Frontal cortex (tissue), 4 donors: ENCODE results near the gene NISCH. TPM values are rescaled to one million over a fixed set of nuclear protein-coding genes. Genes with fewer than 3 reads are reported as not detected.

Source experiments
- DNase-seq, 2 donors: peaks; one replicate each; pipeline ENCODE4 v3.0.0; 2012; ENCODE audit warnings: low spot score in 2 of 2
- FAIRE-seq: peaks from 2 replicates; lab custom pipeline; 2012; peaks lifted over from hg19 to GRCh38; lab: Jason Lieb, UNC
- total RNA-seq: library from RNA; depleted of rRNA; stranded (reverse); fragments of >200 nt; gene quantifications from one replicate; pipeline ENCODE4 v1.2.3, GENCODE V29; 2014
- donor health status: control.
- donor health status: control.
- donor health status: control.

The NISCH gene
- total RNA-seq, 1 donor from 2014 or later, result 58.7 TPM

DNA sequence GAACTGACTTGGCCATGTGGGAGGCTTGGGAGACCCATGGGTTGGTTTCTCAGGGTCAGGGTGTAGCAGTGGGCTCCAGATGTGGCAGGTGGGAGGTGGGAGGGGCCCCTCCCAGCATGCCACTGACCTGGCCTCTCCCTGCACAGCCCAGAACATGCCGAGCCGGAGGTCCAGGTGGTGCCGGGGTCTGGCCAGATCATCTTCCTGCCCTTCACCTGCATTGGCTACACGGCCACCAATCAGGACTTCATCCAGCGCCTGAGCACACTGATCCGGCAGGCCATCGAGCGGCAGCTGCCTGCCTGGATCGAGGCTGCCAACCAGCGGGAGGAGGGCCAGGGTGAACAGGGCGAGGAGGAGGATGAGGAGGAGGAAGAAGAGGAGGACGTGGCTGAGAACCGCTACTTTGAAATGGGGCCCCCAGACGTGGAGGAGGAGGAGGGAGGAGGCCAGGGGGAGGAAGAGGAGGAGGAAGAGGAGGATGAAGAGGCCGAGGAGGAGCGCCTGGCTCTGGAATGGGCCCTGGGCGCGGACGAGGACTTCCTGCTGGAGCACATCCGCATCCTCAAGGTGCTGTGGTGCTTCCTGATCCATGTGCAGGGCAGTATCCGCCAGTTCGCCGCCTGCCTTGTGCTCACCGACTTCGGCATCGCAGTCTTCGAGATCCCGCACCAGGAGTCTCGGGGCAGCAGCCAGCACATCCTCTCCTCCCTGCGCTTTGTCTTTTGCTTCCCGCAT is 31.8 kb downstream of the NISCH start:
- FAIRE-seq (no peak), DNase-seq (no peak)

DNA sequence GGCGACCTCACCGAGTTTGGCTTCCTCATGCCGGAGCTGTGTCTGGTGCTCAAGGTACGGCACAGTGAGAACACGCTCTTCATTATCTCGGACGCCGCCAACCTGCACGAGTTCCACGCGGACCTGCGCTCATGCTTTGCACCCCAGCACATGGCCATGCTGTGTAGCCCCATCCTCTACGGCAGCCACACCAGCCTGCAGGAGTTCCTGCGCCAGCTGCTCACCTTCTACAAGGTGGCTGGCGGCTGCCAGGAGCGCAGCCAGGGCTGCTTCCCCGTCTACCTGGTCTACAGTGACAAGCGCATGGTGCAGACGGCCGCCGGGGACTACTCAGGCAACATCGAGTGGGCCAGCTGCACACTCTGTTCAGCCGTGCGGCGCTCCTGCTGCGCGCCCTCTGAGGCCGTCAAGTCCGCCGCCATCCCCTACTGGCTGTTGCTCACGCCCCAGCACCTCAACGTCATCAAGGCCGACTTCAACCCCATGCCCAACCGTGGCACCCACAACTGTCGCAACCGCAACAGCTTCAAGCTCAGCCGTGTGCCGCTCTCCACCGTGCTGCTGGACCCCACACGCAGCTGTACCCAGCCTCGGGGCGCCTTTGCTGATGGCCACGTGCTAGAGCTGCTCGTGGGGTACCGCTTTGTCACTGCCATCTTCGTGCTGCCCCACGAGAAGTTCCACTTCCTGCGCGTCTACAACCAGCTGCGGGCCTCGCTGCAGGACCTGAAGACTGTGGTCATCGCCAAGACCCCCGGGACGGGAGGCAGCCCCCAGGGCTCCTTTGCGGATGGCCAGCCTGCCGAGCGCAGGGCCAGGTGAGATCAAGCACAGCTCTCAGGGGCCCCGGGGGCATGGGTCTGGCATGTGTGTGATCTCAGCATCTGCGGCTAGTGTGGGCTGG is 32.6 kb downstream of the NISCH start:
- no peak for FAIRE-seq

DNA sequence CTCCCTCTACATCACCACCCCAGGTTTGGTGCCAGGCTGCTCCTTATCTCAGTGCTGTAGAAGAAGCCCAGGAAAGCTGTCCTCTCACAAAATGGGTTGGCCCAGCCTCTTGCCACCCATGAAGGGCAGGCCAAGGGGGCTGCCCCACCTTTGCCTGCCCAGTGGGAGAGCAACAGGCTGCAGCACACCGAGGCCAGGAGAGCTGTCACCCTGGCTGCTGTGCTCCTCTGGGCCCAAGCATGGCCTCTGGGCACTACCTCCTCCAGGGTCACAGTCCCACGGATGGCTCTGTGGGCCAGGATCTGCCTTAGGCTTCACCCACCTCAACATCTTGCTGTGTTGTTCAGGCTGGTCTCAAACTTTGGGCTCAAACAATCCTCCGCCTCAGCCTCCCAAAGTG is 33.3 kb downstream of the NISCH start:
- FAIRE-seq (no peak), DNase-seq (no peak)

More for the DNA sequence above, 32.6 kb downstream of the NISCH start:
- DNase-seq, result no peak

DNA sequence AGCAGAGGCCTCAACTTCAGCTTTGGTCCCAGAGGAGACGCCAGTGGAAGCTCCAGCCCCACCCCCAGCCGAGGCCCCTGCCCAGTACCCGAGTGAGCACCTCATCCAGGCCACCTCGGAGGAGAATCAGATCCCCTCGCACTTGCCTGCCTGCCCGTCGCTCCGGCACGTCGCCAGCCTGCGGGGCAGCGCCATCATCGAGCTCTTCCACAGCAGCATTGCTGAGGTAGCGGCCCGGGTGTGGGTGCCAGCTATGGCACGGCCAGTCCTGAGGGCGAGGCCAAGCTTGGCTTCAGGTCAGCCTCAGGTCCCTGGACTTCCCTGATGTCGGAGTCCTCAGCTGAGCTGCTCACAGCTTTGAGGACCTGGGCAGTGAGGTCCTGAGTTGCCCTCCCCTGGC is 34.0 kb downstream of the NISCH start:
- DNase-seq, result no peak
- no peak for FAIRE-seq

DNA sequence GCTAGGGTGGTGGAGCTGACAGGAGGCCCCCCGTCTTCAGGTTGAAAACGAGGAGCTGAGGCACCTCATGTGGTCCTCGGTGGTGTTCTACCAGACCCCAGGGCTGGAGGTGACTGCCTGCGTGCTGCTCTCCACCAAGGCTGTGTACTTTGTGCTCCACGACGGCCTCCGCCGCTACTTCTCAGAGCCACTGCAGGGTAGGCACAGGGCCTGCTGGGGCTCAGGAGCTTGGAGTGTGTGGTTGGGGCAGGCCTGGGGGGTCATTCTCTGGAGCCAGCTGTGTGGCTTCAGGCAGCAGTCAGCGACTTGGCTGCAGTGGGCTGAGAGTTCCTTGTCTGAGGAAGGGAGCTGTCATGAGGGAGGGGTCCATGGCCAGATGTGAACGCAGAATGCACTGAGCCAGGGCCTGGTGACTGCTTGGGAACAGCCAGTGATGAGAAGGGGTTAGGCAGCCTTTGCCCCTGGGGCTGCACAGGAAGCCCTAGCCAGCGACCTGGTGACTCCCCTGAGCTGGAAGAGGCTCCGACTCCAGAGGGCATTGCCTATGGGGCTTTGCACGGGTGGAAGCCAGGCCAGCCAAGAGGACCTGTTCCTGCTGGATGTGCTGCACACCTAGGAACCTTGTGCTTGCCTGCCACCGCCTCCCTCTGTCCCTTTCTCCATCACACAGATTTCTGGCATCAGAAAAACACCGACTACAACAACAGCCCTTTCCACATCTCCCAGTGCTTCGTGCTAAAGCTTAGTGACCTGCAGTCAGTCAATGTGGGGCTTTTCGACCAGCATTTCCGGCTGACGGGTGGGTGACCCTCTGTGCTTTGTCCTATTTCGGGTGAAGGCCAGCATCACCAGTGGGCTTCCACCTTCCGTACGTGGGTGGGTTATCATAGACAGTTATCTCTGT is 34.9 kb downstream of the NISCH start:
- DNase-seq, result no peak
- FAIRE-seq, result no peak

DNA sequence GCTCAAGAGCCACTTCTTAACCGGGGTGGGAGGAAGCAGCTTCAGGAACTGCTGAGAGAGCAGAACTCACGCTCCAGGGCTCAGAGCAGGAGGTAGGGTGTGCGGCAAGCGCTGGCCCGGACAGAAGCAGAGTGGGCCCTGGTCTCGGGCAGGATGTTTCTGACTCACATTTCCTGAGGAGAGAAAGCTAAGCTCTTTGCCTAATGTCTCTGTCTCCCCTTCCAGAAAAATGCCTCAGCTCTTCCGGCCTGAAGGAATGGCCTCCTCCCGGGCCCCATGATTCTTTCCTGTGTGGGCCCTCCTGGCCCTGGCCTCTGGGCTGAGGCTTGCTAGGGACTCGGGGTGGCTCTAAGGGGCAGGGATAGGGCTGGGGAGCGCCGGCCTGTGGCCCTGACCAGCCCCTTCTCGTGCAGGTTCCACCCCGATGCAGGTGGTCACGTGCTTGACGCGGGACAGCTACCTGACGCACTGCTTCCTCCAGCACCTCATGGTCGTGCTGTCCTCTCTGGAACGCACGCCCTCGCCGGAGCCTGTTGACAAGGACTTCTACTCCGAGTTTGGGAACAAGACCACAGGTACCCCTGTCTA is 35.6 kb downstream of the NISCH start:
- no peak for FAIRE-seq
- DNase-seq, result peak in 1 of 2 donors; percentile 62

DNA sequence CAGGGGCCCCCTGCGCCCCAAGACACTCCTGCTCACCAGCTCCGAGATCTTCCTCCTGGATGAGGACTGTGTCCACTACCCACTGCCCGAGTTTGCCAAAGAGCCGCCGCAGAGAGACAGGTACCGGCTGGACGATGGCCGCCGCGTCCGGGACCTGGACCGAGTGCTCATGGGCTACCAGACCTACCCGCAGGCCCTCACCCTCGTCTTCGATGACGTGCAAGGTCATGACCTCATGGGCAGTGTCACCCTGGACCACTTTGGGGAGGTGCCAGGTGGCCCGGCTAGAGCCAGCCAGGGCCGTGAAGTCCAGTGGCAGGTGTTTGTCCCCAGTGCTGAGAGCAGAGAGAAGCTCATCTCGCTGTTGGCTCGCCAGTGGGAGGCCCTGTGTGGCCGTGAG is 36.7 kb downstream of the NISCH start:
- no peak for FAIRE-seq

DNA sequence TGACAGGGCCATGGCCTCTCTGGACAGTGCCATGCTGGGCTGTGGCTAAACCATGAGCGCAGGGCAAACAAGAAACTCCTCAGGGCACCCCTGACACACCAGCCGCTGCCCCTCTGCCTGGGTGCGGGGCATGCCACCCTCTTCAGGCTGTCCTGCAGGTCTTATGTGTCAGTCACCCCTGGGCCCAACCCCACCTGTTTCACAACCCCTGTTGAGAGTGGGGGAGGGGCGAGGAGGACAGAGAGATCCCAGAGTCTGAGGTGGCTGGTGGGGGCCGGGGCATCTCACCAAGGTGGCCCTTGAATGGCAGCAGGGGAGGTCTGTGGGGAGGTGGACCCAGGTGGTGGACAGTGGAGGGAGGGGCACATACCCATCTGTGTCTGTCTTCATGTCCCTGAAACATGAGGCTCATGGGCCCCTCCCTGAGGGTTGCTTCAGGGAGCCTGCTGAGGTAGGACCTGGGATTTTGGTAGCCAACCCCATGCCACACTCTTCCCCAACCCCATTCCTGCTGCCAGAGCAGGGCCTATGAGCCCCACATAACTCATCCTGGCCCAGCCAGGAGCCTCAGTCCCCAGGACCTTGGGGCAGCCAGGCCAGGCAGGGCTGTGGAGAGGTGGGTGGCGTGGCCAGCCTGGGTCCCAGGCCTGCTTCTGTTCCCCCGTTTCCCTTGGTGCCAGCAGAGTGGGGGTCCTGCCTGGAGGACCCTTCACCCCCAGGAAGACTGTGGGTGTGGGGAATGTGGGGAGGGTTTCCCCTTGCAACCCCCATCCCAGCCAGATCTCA is 38.0 kb downstream of the NISCH start:
- DNase-seq (no peak), FAIRE-seq (no peak)

More for the DNA sequence above, 36.7 kb downstream of the NISCH start:
- DNase-seq, result no peak

DNA sequence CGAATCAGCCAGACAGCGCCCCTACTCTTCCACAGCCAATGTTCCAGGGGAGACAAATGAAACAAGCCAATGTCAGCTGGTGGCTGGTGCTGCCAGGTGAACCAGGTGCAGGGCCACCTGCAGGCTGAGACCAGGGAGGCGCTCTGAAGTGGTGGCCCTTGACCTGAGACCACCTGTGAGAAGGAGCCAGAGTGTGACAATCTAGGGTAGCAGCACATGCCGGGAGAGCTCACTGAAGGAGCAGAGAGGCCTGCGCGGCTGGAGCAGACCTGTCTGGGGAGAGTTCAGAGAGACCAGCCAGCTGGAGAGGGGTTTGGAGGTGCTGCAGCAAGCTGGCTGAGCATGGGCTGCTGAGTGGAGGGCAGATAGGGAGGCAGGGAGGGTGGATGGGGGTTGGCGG is 39.0 kb downstream of the NISCH start:
- DNase-seq, result no peak
- no peak for FAIRE-seq

DNA sequence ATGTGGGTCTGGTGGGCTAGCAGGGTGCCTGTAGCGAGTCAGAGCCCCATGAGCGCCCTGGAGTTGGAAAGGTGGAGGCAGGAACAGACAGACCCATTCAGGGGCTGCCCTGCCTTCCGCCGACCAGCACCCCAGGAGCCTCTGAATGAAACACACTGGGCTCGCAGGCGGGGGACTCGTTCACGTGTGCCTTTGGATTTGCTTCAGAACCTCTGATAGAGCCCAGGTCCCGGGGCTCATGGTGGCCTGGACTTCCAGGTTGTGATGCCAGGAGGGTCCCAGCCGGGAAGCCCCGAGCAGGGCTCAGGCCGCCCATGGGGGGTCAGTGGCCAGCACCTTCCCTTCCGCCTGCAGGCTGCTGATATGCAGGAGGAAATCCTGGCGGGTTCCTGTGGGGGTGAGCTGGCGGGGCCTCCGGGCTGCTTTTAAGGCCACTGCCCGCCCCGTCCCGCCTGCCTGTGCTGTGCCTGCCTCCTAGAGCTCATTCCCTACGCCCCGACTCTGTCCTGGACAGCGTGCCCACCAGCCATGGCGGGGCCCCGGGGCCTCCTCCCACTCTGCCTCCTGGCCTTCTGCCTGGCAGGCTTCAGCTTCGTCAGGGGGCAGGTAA is 39.6 kb downstream of the NISCH start, which contains the start of gene STAB1:
STAB1 (plus strand) TSS at position 453 of the 610 bp plus-strand sequence; CDS start at position 529, 76 bp downstream.
- DNase-seq, result no peak
- no peak for FAIRE-seq

DNA sequence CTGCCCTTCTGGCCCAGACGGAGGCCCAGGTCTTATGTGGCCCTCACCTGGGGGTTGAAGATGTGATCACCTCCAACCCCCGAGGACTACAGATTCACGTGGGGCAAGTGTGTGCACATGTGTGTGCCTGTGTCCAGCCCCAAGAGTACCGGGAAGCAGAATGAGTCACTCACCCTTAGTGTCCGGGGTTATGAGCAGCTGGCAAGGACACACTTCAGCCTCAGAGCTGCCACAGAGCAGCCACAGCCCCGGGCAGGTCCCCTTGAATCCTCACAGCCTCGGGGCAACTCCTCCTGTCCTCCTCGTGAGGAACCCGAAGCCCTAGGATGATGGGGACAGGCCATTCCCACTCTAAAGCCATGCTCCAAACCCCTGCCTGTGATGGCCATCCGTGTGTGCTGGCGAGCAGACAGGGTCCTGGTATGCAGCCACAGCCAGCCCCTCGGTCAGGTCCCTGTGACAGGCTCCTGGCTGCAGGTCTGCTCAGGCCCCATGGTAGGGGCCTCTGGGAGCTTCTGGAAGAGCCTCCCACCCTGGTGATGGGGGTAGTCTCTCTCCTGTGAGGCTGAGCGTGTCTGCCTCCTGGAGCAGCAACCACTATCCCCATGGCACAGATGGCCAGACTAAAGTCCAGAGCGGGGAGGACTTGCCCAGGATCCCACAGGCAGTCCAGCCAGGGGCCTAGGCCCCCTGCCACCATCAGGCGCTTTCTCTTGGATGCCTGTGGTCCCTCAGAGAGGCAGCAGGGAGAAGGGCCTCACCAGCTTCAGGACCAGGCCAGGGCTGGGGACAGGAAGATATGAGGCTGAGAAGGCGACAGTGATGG is 40.6 kb downstream of the NISCH start:
- FAIRE-seq (no peak), DNase-seq (no peak)

DNA sequence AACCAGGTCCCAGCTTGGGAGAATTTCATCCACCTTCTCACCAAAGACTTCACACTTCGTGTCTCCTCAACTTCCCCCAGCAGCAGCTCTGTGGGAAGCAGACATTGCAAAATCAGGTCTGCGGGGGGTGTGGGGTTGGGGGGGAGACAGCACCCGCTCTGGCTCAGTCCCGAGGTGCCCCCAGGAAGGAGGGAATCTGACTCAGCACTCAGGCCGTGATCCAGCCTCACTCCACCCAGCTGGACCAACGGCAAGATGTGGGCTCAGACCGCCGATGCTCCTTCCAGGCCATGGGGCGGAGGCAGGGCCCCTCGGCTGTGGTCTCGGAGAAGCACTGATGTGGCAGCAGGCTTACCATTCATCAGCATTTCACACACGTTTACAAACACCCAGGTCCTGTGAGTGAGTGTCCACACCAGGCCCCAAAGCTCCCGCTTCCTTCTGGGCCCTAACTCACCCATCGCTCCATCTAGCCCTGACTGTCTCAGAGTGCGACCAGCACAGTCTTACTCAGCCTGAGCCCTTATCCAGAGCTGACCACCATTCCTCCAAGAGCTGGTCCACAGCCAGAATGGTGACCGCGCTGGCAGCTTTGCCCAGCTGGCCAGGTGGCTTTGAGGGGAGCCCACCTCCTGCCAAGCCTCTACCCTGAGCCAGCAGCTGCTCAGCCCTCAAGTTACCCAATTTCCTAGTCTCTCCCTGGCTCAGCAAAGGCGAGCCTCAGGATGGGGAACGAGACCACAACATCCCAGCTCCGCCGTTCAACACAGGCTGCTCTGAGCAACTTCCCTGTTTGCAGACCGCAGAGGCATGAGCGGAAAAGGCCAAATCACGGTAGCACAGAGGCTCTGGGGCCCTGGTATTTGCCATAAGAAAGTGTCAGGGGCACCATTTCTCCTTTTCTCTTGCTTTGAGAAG is 43.0 kb downstream of the NISCH start:
- no peak for FAIRE-seq

DNA sequence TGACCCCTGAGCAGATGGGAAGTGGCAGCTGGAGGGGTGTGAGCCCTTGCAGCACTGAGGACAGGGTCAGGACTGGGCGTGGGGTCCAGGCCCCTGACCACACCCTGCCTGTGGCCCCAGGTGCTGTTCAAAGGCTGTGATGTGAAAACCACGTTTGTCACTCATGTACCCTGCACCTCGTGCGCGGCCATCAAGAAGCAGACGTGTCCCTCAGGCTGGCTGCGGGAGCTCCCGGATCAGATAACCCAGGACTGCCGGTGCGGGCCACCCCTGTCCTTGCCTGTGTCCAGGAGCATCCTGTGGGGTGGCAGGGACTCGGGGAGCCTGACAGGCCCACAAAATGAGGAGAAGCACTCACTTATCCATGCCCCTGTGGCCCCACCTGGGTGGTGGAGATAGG is 45.6 kb downstream of the NISCH start:
- no peak for DNase-seq
- no peak for FAIRE-seq

More for the DNA sequence above, 43.0 kb downstream of the NISCH start:
- peak in 1 of 2 donors; percentile 58 for DNase-seq

DNA sequence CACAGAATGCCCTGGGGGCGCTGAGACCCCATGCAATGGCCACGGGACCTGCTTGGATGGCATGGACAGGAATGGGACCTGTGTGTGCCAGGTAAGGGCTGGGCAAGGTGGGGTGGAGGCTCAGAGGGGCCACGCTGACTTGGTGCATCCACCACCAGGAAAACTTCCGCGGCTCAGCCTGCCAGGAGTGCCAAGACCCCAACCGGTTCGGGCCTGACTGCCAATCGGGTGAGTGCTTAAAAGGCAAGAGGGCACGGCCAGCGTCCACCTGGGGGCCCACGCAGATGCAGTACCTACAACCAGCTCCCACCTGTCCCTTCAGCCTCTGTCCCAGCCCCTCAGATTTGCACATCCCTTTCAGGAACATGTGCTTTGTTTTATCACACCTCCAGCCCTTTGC is 46.6 kb downstream of the NISCH start:
- DNase-seq (no peak), FAIRE-seq (no peak)

DNA sequence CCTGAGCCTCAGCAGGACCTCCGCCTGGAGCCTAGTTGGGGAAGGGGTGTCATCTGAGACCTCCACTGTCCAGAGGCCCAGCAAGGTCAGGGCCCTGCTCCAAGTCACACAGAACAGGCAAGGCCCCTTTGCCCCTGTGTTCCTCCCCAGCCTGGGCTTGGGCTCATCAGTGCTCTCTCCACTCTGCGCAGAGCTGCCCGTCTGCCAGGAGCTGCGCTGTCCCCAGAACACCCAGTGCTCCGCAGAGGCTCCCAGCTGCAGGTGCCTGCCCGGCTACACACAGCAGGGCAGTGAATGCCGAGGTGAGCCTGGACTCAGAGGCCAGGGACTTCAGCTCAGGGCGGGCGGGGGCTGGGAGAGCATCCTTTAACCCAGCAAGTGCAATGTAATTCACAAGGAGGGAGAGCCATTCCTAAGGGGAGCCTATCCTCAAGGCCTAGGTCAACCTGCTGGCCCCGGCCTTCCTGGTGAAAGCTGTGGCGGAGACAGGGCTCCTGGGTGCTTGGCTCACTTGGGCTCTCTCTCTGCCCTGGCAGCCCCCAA is 47.5 kb downstream of the NISCH start:
- no peak for FAIRE-seq
- DNase-seq, result no peak

DNA sequence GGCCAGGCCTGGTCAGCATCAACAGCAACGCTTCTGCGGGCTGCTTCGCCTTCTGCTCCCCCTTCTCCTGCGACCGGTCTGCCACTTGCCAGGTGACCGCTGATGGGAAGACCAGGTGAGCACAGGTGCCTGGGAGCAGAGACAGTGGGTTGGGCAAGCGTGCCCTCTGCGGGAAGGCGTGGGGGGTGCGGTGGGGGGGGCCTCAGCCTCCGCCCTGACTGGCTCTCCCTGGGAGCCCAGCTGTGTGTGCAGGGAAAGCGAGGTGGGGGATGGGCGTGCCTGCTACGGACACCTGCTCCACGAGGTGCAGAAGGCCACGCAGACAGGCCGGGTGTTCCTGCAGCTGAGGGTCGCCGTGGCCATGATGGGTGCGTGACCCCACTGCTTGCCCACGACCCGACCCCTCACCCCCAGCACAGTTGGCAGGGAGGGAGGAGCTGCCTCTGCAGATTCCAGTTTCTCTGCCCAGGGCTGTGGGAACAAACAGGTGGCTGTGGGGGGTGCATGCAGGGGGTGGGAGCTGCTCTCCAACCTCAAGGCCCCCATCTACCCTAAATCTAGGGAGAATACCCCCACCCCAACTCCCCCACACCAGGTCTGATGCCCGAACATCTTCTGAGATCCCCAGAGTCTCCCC is 48.5 kb downstream of the NISCH start:
- FAIRE-seq, result no peak
- DNase-seq, result no peak
